Smooth muscle cell (in vitro differentiated cells): Measurements from ENCODE around the gene HDAC4. TPM values are rescaled to one million over a fixed set of nuclear protein-coding genes. Genes with fewer than 3 reads are reported as not detected.

ENCODE experiments used
- DNase-seq: peaks from one replicate; lab custom pipeline; 2025; ENCODE audit not compliant: unreplicated experiment; lab: John Stamatoyannopoulos, UW
- H2AFZ ChIP-seq: fragments of 200-600 bp; sonication (generic); 2 replicates; pipeline ENCODE4 v1.6.0; 2016; ENCODE audit warnings: antibody characterized with exemption, low read depth, mild to moderate bottlenecking
- H3F3A ChIP-seq: fragments of 200-600 bp; sonication (generic); 2 replicates; pipeline ENCODE4 v1.6.0; 2017; ENCODE audit warnings: antibody characterized with exemption, low read depth
- H3K27ac ChIP-seq: fragments of 200-600 bp; sonication (generic); 2 replicates; pipeline ENCODE4 v1.5.1; 2016; ENCODE audit warnings: low read depth, mild to moderate bottlenecking
- H3K27me3 ChIP-seq: fragments of 200-600 bp; sonication (generic); 2 replicates; pipeline ENCODE4 v1.6.1; 2016; ENCODE audit warnings: low read depth, mild to moderate bottlenecking
- H3K36me3 ChIP-seq: fragments of 200-600 bp; sonication (generic); 2 replicates; pipeline ENCODE4 v1.5.1; 2016; ENCODE audit warnings: low read depth
- H3K4me1 ChIP-seq: fragments of 200-600 bp; sonication (generic); 2 replicates; pipeline ENCODE4 v1.5.1; 2016; ENCODE audit warnings: low read depth
- H3K4me2 ChIP-seq: fragments of 200-600 bp; sonication (generic); 2 replicates; pipeline ENCODE4 v1.6.0; 2016; ENCODE audit warnings: mild to moderate bottlenecking
- H3K4me3 ChIP-seq: fragments of 200-600 bp; sonication (generic); 2 replicates; pipeline ENCODE4 v1.5.1; 2016; ENCODE audit warnings: mild to moderate bottlenecking
- H3K79me2 ChIP-seq: fragments of 200-600 bp; sonication (generic); 2 replicates; pipeline ENCODE4 v1.6.0; 2016; ENCODE audit warnings: low read depth, mild to moderate bottlenecking
- H3K9ac ChIP-seq: fragments of 200-600 bp; sonication (generic); 2 replicates; pipeline ENCODE4 v1.6.0; 2016; ENCODE audit warnings: low read depth
- H3K9me3 ChIP-seq: fragments of 200-600 bp; sonication (generic); replicated peaks from 2 replicates; pipeline ENCODE4 v1.5.1; 2016; ENCODE audit warnings: low read depth
- H4K20me1 ChIP-seq: fragments of 200-600 bp; sonication (generic); 2 replicates; pipeline ENCODE4 v1.6.0; 2016; ENCODE audit warnings: low read depth
- WGBS: methylation state at CpG from one replicate; pipeline ENCODE4 v1.1.7; 2016; ENCODE audit warnings: low lambda C conversion rate; 5-methylcytosine and 5-hydroxymethylcytosine counted together
- polyA plus RNA-seq: library from polyadenylated mRNA; unstranded; fragments of >200 nt; fragmentation: Nextera tagmentation; extraction: Ambion mirVana; gene quantifications from 2 replicates; pipeline ENCODE4 v1.2.1, GENCODE V29; 2016
- total RNA-seq: library from RNA; depleted of rRNA; stranded (reverse); fragments of >200 nt; gene quantifications from 2 replicates; pipeline ENCODE4 v1.2.3, GENCODE V29; 2014
- TF ChIP-seq, protein P1 (sequence below): fragments of 200-600 bp; sonication (generic); IDR thresholded peaks from 2 replicates; pipeline ENCODE4 v1.5.1; 2017; ENCODE audit warnings: borderline replicate concordance, mild to moderate bottlenecking, antibody characterized with exemption; ENCODE audit not compliant: insufficient read depth, poor library complexity, severe bottlenecking

HDAC4 gene
- total and polyA plus RNA-seq, 2 experiments from 2014 or later: 6.2 to 35.7 TPM

DNA sequence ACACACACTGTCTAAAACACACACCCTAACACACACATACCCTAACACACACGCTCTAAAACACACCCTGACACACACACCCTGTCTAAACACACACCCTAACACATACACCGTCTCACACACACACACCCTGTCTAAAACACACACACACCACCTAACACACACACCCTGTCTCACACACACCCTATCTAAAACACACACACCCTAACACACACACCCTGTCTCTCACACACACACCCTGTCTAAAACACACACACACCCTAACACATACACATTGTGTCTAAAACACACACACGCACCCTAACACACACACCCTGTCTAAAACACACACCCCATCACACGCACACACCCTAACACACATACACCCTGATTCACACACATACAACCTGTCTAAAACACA lies 54.1 kb downstream of the HDAC4 start:
- H4K20me1 ChIP-seq: peaks cover 96% of the 10 kb centered on the region
- 97% methylated on average over 4 of the region's 4 CpGs for WGBS
- TF ChIP-seq, protein P1, sequence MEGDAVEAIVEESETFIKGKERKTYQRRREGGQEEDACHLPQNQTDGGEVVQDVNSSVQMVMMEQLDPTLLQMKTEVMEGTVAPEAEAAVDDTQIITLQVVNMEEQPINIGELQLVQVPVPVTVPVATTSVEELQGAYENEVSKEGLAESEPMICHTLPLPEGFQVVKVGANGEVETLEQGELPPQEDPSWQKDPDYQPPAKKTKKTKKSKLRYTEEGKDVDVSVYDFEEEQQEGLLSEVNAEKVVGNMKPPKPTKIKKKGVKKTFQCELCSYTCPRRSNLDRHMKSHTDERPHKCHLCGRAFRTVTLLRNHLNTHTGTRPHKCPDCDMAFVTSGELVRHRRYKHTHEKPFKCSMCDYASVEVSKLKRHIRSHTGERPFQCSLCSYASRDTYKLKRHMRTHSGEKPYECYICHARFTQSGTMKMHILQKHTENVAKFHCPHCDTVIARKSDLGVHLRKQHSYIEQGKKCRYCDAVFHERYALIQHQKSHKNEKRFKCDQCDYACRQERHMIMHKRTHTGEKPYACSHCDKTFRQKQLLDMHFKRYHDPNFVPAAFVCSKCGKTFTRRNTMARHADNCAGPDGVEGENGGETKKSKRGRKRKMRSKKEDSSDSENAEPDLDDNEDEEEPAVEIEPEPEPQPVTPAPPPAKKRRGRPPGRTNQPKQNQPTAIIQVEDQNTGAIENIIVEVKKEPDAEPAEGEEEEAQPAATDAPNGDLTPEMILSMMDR: no peak

DNA sequence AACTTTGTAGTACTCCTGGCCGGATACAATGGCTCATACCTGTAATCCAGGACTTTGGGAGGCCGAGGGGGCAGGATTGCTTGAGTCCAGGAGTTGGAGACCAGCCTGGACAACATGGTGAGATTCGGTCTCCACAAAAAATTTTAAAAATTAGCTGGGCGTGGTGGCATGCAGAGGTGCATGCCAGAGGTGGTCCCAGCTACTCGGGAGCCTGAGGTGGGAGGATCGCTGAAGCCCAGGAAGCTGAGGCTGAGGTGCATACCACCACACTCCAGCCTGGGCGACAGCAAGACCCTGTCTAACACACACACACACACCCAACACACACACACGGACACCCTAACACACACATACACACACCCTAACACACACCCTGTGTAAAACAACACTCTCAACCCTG lies 55.6 kb downstream of the HDAC4 start:
- H3K79me2 ChIP-seq: peaks cover 44% of the 10 kb centered on the region
- no peak overlapping the region for H3K4me3 ChIP-seq
- peaks cover 11% of the 10 kb centered on the region for H3K4me1 ChIP-seq
- H4K20me1 ChIP-seq: peaks cover 97% of the 10 kb centered on the region
- H3K9me3 ChIP-seq: no peaks in the 10 kb centered on the region
- TF ChIP-seq, protein P1: no peak
- H3K36me3 ChIP-seq: no peaks in the 10 kb centered on the region
- 98% methylated on average over 8 of the region's 8 CpGs for WGBS
- DNase-seq: no peak
- peaks cover 4% of the 10 kb centered on the region for H3F3A ChIP-seq
- no peaks in the 10 kb centered on the region for H3K27me3 ChIP-seq
- H2AFZ ChIP-seq: no peak overlapping the region
- H3K4me2 ChIP-seq: no peak overlapping the region
- no peak overlapping the region for H3K9ac ChIP-seq
- no peak overlapping the region for H3K27ac ChIP-seq

More for the DNA sequence above, 54.1 kb downstream of the HDAC4 start:
- H3F3A ChIP-seq: peaks cover 4% of the 10 kb centered on the region
- no peaks in the 10 kb centered on the region for H3K36me3 ChIP-seq
- H3K79me2 ChIP-seq: peaks cover 38% of the 10 kb centered on the region
- H3K27me3 ChIP-seq: no peaks in the 10 kb centered on the region
- H3K4me3 ChIP-seq: no peak overlapping the region
- no peak overlapping the region for H2AFZ ChIP-seq
- H3K27ac ChIP-seq: no peak overlapping the region
- no peak overlapping the region for H3K4me2 ChIP-seq
- H3K9me3 ChIP-seq: no peaks in the 10 kb centered on the region
- peaks cover 12% of the 10 kb centered on the region for H3K4me1 ChIP-seq
- no peak for DNase-seq
- H3K9ac ChIP-seq: no peak overlapping the region

DNA sequence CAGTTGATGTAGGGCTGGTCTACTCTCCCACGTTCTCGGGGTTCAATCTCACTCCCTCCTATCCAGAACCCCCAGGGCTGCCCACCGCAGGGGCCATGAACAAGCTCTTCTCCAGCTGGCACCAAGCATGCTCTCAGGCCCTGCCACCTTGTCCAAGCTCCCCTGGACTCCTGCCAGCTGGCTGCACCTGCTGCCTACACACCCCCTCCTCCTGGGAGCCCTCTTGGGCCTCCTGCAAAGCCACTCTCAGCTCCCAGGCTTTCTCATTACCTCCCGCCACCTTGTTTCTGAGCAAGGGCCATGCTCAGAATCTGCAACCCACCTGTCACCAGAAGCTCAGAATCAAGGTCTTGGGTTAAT lies 56.0 kb downstream of the HDAC4 start:
- no peak overlapping the region for H3K4me2 ChIP-seq
- 100% methylated on average over 4 of the region's 4 CpGs for WGBS
- DNase-seq: no peak
- peaks cover 4% of the 10 kb centered on the region for H3F3A ChIP-seq
- peaks cover 98% of the 10 kb centered on the region for H4K20me1 ChIP-seq
- no peak overlapping the region for H2AFZ ChIP-seq
- no peak overlapping the region for H3K27ac ChIP-seq
- no peaks in the 10 kb centered on the region for H3K9me3 ChIP-seq
- no peak overlapping the region for H3K9ac ChIP-seq
- no peak overlapping the region for H3K4me3 ChIP-seq
- H3K79me2 ChIP-seq: peaks cover 45% of the 10 kb centered on the region
- H3K4me1 ChIP-seq: peaks cover 7% of the 10 kb centered on the region
- TF ChIP-seq, protein P1: no peak
- H3K36me3 ChIP-seq: no peaks in the 10 kb centered on the region
- H3K27me3 ChIP-seq: no peaks in the 10 kb centered on the region
